Measurements from ENCODE around the gene ANO1. TPM values are rescaled to one million over a fixed set of nuclear protein-coding genes. Genes with fewer than 3 reads are reported as not detected.

Gene ANO1
- total RNA-seq, 1 donor from 2014 or later, result 14.9 TPM

GRCh38 chr11:70220136-70220535, 142.0 kb downstream of the ANO1 start:
- no peak overlapping the region for H3K4me3 Mint-ChIP-seq
- no peaks in the 10 kb centered on the region for H3K9me3 Mint-ChIP-seq
- peaks cover 32% of the 10 kb centered on the region for H3K27me3 Mint-ChIP-seq
- H3K4me1 Mint-ChIP-seq (ENCODE audit: unreplicated experiment), result no peaks in the 10 kb centered on the region
- TF ChIP-seq, protein P1, sequence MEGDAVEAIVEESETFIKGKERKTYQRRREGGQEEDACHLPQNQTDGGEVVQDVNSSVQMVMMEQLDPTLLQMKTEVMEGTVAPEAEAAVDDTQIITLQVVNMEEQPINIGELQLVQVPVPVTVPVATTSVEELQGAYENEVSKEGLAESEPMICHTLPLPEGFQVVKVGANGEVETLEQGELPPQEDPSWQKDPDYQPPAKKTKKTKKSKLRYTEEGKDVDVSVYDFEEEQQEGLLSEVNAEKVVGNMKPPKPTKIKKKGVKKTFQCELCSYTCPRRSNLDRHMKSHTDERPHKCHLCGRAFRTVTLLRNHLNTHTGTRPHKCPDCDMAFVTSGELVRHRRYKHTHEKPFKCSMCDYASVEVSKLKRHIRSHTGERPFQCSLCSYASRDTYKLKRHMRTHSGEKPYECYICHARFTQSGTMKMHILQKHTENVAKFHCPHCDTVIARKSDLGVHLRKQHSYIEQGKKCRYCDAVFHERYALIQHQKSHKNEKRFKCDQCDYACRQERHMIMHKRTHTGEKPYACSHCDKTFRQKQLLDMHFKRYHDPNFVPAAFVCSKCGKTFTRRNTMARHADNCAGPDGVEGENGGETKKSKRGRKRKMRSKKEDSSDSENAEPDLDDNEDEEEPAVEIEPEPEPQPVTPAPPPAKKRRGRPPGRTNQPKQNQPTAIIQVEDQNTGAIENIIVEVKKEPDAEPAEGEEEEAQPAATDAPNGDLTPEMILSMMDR (conservative IDR thresholded peaks at IDR 0.05), result no peak
- H3K36me3 Mint-ChIP-seq, result no peaks in the 10 kb centered on the region
- H3K27ac Mint-ChIP-seq, result no peak overlapping the region
- no peak for DNase-seq (ENCODE audit: extremely low spot score, unreplicated experiment)

DNA sequence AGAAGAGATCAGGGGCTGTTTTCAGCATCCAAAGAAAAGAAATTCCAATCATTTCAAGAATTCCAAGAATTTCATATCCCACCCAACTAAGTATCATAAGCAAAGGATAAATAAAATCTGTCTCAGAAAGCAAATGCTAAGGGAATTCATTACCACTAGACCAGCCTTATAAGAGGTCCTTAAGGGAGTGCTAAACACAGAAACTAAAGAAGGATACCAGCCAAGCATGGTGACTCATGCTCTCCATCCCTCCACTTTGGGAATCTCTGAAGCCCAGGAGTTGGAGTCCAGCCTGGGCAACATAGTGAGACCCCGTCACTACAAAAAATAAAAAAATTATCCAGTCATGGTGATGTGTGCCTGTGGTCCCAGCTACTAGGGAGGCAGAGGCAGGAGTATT, 142.8 kb downstream of the ANO1 start:
- H3K9me3 Mint-ChIP-seq, result no peaks in the 10 kb centered on the region
- H3K36me3 Mint-ChIP-seq, result no peaks in the 10 kb centered on the region
- no peak for DNase-seq (ENCODE audit: extremely low spot score, unreplicated experiment)
- no peaks in the 10 kb centered on the region for H3K4me1 Mint-ChIP-seq (ENCODE audit: unreplicated experiment)
- H3K27ac Mint-ChIP-seq, result no peak overlapping the region
- peaks cover 32% of the 10 kb centered on the region for H3K27me3 Mint-ChIP-seq
- no peak overlapping the region for H3K4me3 Mint-ChIP-seq
- TF ChIP-seq, protein P1 (conservative IDR thresholded peaks at IDR 0.05), result no peak

- TF ChIP-seq, protein P1 (conservative IDR thresholded peaks at IDR 0.05), result no peak
- no peaks in the 10 kb centered on the region for H3K36me3 Mint-ChIP-seq
- H3K4me3 Mint-ChIP-seq, result no peak overlapping the region
- H3K9me3 Mint-ChIP-seq, result no peaks in the 10 kb centered on the region
- no peaks in the 10 kb centered on the region for H3K4me1 Mint-ChIP-seq (ENCODE audit: unreplicated experiment)
- peaks cover 7% of the 10 kb centered on the region for H3K27me3 Mint-ChIP-seq
- H3K27ac Mint-ChIP-seq, result no peak overlapping the region
- DNase-seq (ENCODE audit: extremely low spot score, unreplicated experiment), result no peak
Observed at GRCh38 chr11:70225681-70226177, 147.6 kb downstream of the ANO1 start.

GRCh38 chr11:70226183-70226582, 148.1 kb downstream of the ANO1 start:
- Mint-ChIP-seq H3K36me3 (no peaks in the 10 kb centered on the region), H3K4me1 (ENCODE audit: unreplicated experiment) (no peaks in the 10 kb centered on the region), H3K4me3 (no peak overlapping the region), H3K27ac (no peak overlapping the region), H3K27me3 (peaks cover 7% of the 10 kb centered on the region), H3K9me3 (no peaks in the 10 kb centered on the region)
- no peak for DNase-seq (ENCODE audit: extremely low spot score, unreplicated experiment)
- TF ChIP-seq, protein P1 (conservative IDR thresholded peaks at IDR 0.05), result no peak

- H3K27ac Mint-ChIP-seq, result no peak overlapping the region
- no peaks in the 10 kb centered on the region for H3K9me3 Mint-ChIP-seq
- no peak for DNase-seq (ENCODE audit: extremely low spot score, unreplicated experiment)
- TF ChIP-seq, protein P1 (conservative IDR thresholded peaks at IDR 0.05), result peak; percentile 37
- no peaks in the 10 kb centered on the region for H3K4me1 Mint-ChIP-seq (ENCODE audit: unreplicated experiment)
- peaks cover 7% of the 10 kb centered on the region for H3K27me3 Mint-ChIP-seq
- no peaks in the 10 kb centered on the region for H3K36me3 Mint-ChIP-seq
- H3K4me3 Mint-ChIP-seq, result no peak overlapping the region
Observed at GRCh38 chr11:70226967-70227366, 148.8 kb downstream of the ANO1 start.

- no peaks in the 10 kb centered on the region for H3K27me3 Mint-ChIP-seq
- H3K36me3 Mint-ChIP-seq, result no peaks in the 10 kb centered on the region
- TF ChIP-seq, protein P1 (conservative IDR thresholded peaks at IDR 0.05), result no peak
- H3K4me1 Mint-ChIP-seq (ENCODE audit: unreplicated experiment), result no peaks in the 10 kb centered on the region
- DNase-seq (ENCODE audit: extremely low spot score, unreplicated experiment), result no peak
- H3K4me3 Mint-ChIP-seq, result no peak overlapping the region
- H3K9me3 Mint-ChIP-seq, result no peaks in the 10 kb centered on the region
- H3K27ac Mint-ChIP-seq, result no peak overlapping the region
Observed at GRCh38 chr11:70229737-70230136, 151.6 kb downstream of the ANO1 start.
